OCI-LY1 (cell line): ENCODE results near the gene MYO5C.

Experiments
- H2AFZ ChIP-seq: fragments of 200-600 bp; sonication (generic), shearing (Covaris generic); 2 replicates; pipeline ENCODE4 v1.6.0; 2014; ENCODE audit warnings: antibody characterized with exemption, mild to moderate bottlenecking, low read length
- H3F3A ChIP-seq: fragments of 200-600 bp; sonication (generic), shearing (Covaris generic); 2 replicates; pipeline ENCODE4 v1.6.0; 2014; ENCODE audit warnings: mild to moderate bottlenecking, antibody characterized with exemption, low read length, moderate library complexity; ENCODE audit not compliant: insufficient read depth
- H3K27ac ChIP-seq: fragments of 200-600 bp; sonication (generic); 2 replicates; pipeline ENCODE4 v1.5.1; 2014; ENCODE audit warnings: low read length, mixed run types, mild to moderate bottlenecking, low read depth; ENCODE audit not compliant: poor library complexity, severe bottlenecking
- H3K27me3 ChIP-seq: fragments of 200-600 bp; sonication (generic); 2 replicates; pipeline ENCODE4 v1.6.0; 2014; ENCODE audit warnings: antibody characterized with exemption, mild to moderate bottlenecking, low read length, moderate library complexity; ENCODE audit not compliant: insufficient read depth
- H3K36me3 ChIP-seq: fragments of 200-600 bp; sonication (generic); 2 replicates; pipeline ENCODE4 v1.6.1; 2014; ENCODE audit warnings: mild to moderate bottlenecking, antibody characterized with exemption, low read length, moderate library complexity, mixed read lengths; ENCODE audit not compliant: insufficient read depth
- H3K4me1 ChIP-seq: fragments of 200-600 bp; sonication (generic); 2 replicates; pipeline ENCODE4 v1.5.1; 2014; ENCODE audit warnings: mild to moderate bottlenecking, low read length, moderate library complexity; ENCODE audit not compliant: insufficient read depth, severe bottlenecking
- H3K4me2 ChIP-seq: fragments of 200-600 bp; sonication (generic), shearing (Covaris generic); 2 replicates; pipeline ENCODE4 v1.6.1; 2014; ENCODE audit warnings: low read length
- H3K4me3 ChIP-seq: fragments of 200-600 bp; sonication (generic); 2 replicates; pipeline ENCODE4 v1.5.1; 2014; ENCODE audit warnings: low read length, low read depth, mild to moderate bottlenecking, mixed read lengths; ENCODE audit not compliant: poor library complexity, severe bottlenecking
- H3K79me2 ChIP-seq: fragments of 200-600 bp; shearing (Covaris generic); 2 replicates; pipeline ENCODE4 v1.6.1; 2016; ENCODE audit warnings: mixed run types, low read length, mixed read lengths; ENCODE audit not compliant: insufficient read depth
- H3K9ac ChIP-seq: fragments of 200-600 bp; sonication (generic), shearing (Covaris generic); 2 replicates; pipeline ENCODE4 v1.6.1; 2014; ENCODE audit warnings: mild to moderate bottlenecking, low read length, mixed read lengths
- H3K9me2 ChIP-seq: fragments of 200-600 bp; sonication (generic), shearing (Covaris generic); 2 replicates; pipeline ENCODE4 v1.6.1; 2014; ENCODE audit warnings: low read depth, mild to moderate bottlenecking, low read length, mixed read lengths
- H3K9me3 ChIP-seq: fragments of 200-600 bp; shearing (Covaris generic); 2 replicates; pipeline ENCODE4 v1.6.1; 2014; ENCODE audit warnings: low read length, mixed read lengths
- H4K20me1 ChIP-seq: fragments of 200-600 bp; sonication (generic), shearing (Covaris generic); 2 replicates; pipeline ENCODE4 v1.6.0; 2016; ENCODE audit warnings: mild to moderate bottlenecking, low read length; ENCODE audit not compliant: insufficient read depth
- CTCF ChIP-seq: fragments of 200-600 bp; sonication (generic), shearing (Covaris generic); IDR thresholded peaks from 2 replicates; pipeline ENCODE4 v1.5.1; 2017; ENCODE audit warnings: mild to moderate bottlenecking, antibody characterized with exemption, low read length, moderate library complexity, mixed read lengths
- EZH2 ChIP-seq: fragments of 200-600 bp; sonication (generic), shearing (Covaris generic); IDR thresholded peaks from 2 replicates; pipeline ENCODE4 v1.8.0; 2017; ENCODE audit warnings: borderline replicate concordance, mixed run types, mild to moderate bottlenecking, antibody characterized with exemption, low read length, moderate library complexity, mixed read lengths

MYO5C gene

GRCh38 chr15:52193791-52194190, 101.8 kb downstream of the MYO5C start:
- Histone ChIP-seq H2AFZ (no peak overlapping the region), H3K9me2 (no peaks in the 10 kb centered on the region), H4K20me1 (no peaks in the 10 kb centered on the region), H3K4me3 (no peak overlapping the region), H3K4me1 (no peaks in the 10 kb centered on the region), H3K79me2 (no peaks in the 10 kb centered on the region), H3K36me3 (no peaks in the 10 kb centered on the region), H3K4me2 (no peak overlapping the region), H3F3A (no peaks in the 10 kb centered on the region), H3K9ac (no peak overlapping the region), H3K27me3 (no peaks in the 10 kb centered on the region), H3K9me3 (no peaks in the 10 kb centered on the region), H3K27ac (no peak overlapping the region)
- TF ChIP-seq EZH2 = no peak
- TF ChIP-seq CTCF = no peak

GRCh38 chr15:52193321-52193720, 102.3 kb downstream of the MYO5C start:
- Histone ChIP-seq H3K4me2 (no peak overlapping the region), H3K4me1 (no peaks in the 10 kb centered on the region), H3K4me3 (no peak overlapping the region), H3K27me3 (no peaks in the 10 kb centered on the region), H3K79me2 (no peaks in the 10 kb centered on the region), H3K9me2 (no peaks in the 10 kb centered on the region), H3K9ac (no peak overlapping the region), H3F3A (no peaks in the 10 kb centered on the region), H3K27ac (no peak overlapping the region), H4K20me1 (no peaks in the 10 kb centered on the region), H2AFZ (no peak overlapping the region), H3K9me3 (no peaks in the 10 kb centered on the region), H3K36me3 (no peaks in the 10 kb centered on the region)
- TF ChIP-seq EZH2 = no peak

- TF ChIP-seq EZH2 (no peak), CTCF (no peak)
- Histone ChIP-seq H3K4me1 (no peaks in the 10 kb centered on the region), H2AFZ (no peak within 1 kb of the TSS)
Measured at GRCh38 chr15:52191207-52191606, 104.4 kb downstream of the MYO5C start, which contains the start of gene GNB5. Gene GNB5 (minus strand): TSS chr15:52191392. CDS start chr15:52184676, 6,716 bp downstream.

More at GRCh38 chr15:52191207-52191606, 104.4 kb downstream of the MYO5C start, which contains the start of gene GNB5:
- no peaks in the 10 kb centered on the region for H3K79me2 ChIP-seq
- H3K36me3 ChIP-seq = no peaks in the 10 kb centered on the region
- no peaks in the 10 kb centered on the region for H3K9me3 ChIP-seq
- no peak within 1 kb of the TSS for H3K4me2 ChIP-seq
- H3K27me3 ChIP-seq = no peaks in the 10 kb centered on the region
- H3K9me2 ChIP-seq = no peaks in the 10 kb centered on the region
- H4K20me1 ChIP-seq = no peaks in the 10 kb centered on the region
- no peaks in the 10 kb centered on the region for H3F3A ChIP-seq
- no peak within 1 kb of the TSS for H3K27ac ChIP-seq
- no peak within 1 kb of the TSS for H3K4me3 ChIP-seq
- no peak within 1 kb of the TSS for H3K9ac ChIP-seq
